ENCODE measurements around the gene RCAN3.

RCAN3 gene

GRCh38 chr1:24580756-24581155, 78.1 kb downstream of the RCAN3 start:
- TF ChIP-seq TEAD4 (IDR thresholded peaks at IDR 0.05) (no peak), NFIC (IDR thresholded peaks at IDR 0.05) (no peak), ZBTB7A (IDR thresholded peaks at IDR 0.05; ENCODE audit: low read depth) (no peak), FOXM1 (IDR thresholded peaks at IDR 0.05; ENCODE audit: borderline replicate concordance, low read depth) (no peak), EGR1 (IDR thresholded peaks at IDR 0.05) (no peak)

GRCh38 chr1:24584171-24584647, 81.6 kb downstream of the RCAN3 start:
- TF ChIP-seq CREB1 (IDR thresholded peaks at IDR 0.05; ENCODE audit: low read depth) = no peak
- TF ChIP-seq YY1 (IDR thresholded peaks at IDR 0.05; ENCODE audit: low read depth) = no peak
- no peak for TF ChIP-seq FOXM1 (IDR thresholded peaks at IDR 0.05; ENCODE audit: borderline replicate concordance, low read depth)
- no peak for TF ChIP-seq MAX (IDR thresholded peaks at IDR 0.05)
- TF ChIP-seq EGR1 (IDR thresholded peaks at IDR 0.05) = no peak
- no peak for TF ChIP-seq USF1 (IDR thresholded peaks at IDR 0.05)
- no peak for TF ChIP-seq RAD21 (IDR thresholded peaks at IDR 0.05; ENCODE audit: low read depth)
- TF ChIP-seq TEAD4 (IDR thresholded peaks at IDR 0.05) = no peak
- no peak for TF ChIP-seq CEBPB (IDR thresholded peaks at IDR 0.05)
- TF ChIP-seq EP300 (IDR thresholded peaks at IDR 0.05; ENCODE audit: borderline replicate concordance) = no peak
- no peak for TF ChIP-seq TAF1 (IDR thresholded peaks at IDR 0.05; ENCODE audit: low read depth)
- no peak for TF ChIP-seq ZBTB7A (IDR thresholded peaks at IDR 0.05; ENCODE audit: low read depth)
- TF ChIP-seq TCF12 (IDR thresholded peaks at IDR 0.05; ENCODE audit: low read depth) = no peak
- TF ChIP-seq REST (IDR thresholded peaks at IDR 0.05; ENCODE audit: low read depth) = no peak
- TF ChIP-seq NFIC (IDR thresholded peaks at IDR 0.05) = no peak

- TF ChIP-seq USF1 (IDR thresholded peaks at IDR 0.05) = no peak
- TF ChIP-seq CEBPB (IDR thresholded peaks at IDR 0.05) = no peak
- TF ChIP-seq NFIC (IDR thresholded peaks at IDR 0.05) = no peak
- TF ChIP-seq REST (IDR thresholded peaks at IDR 0.05; ENCODE audit: low read depth) = no peak
- no peak for TF ChIP-seq MAX (IDR thresholded peaks at IDR 0.05)
- no peak for TF ChIP-seq RAD21 (IDR thresholded peaks at IDR 0.05; ENCODE audit: low read depth)
- TF ChIP-seq TCF12 (IDR thresholded peaks at IDR 0.05; ENCODE audit: low read depth) = no peak
- TF ChIP-seq FOXM1 (IDR thresholded peaks at IDR 0.05; ENCODE audit: borderline replicate concordance, low read depth) = no peak
- no peak for TF ChIP-seq ZBTB7A (IDR thresholded peaks at IDR 0.05; ENCODE audit: low read depth)
- no peak for TF ChIP-seq EP300 (IDR thresholded peaks at IDR 0.05; ENCODE audit: borderline replicate concordance)
- no peak for TF ChIP-seq TEAD4 (IDR thresholded peaks at IDR 0.05)
- TF ChIP-seq TAF1 (IDR thresholded peaks at IDR 0.05; ENCODE audit: low read depth) = no peak
- no peak for TF ChIP-seq EGR1 (IDR thresholded peaks at IDR 0.05)
- no peak for TF ChIP-seq YY1 (IDR thresholded peaks at IDR 0.05; ENCODE audit: low read depth)
- TF ChIP-seq CREB1 (IDR thresholded peaks at IDR 0.05; ENCODE audit: low read depth) = no peak
Measured at GRCh38 chr1:24586119-24586518, 83.5 kb downstream of the RCAN3 start.

- TF ChIP-seq USF1 (IDR thresholded peaks at IDR 0.05) = no peak
- peak; percentile 77 for TF ChIP-seq RAD21 (IDR thresholded peaks at IDR 0.05; ENCODE audit: low read depth)
Measured at GRCh38 chr1:24586970-24587820, 84.6 kb downstream of the RCAN3 start.

- TF ChIP-seq ZBTB7A (IDR thresholded peaks at IDR 0.05; ENCODE audit: low read depth) (no peak), CREB1 (IDR thresholded peaks at IDR 0.05; ENCODE audit: low read depth) (no peak), YY1 (IDR thresholded peaks at IDR 0.05; ENCODE audit: low read depth) (no peak), TCF12 (IDR thresholded peaks at IDR 0.05; ENCODE audit: low read depth) (no peak), EP300 (IDR thresholded peaks at IDR 0.05; ENCODE audit: borderline replicate concordance) (no peak), EGR1 (IDR thresholded peaks at IDR 0.05) (no peak), REST (IDR thresholded peaks at IDR 0.05; ENCODE audit: low read depth) (no peak), RAD21 (IDR thresholded peaks at IDR 0.05; ENCODE audit: low read depth) (no peak), CEBPB (IDR thresholded peaks at IDR 0.05) (no peak), USF1 (IDR thresholded peaks at IDR 0.05) (no peak)
Measured at GRCh38 chr1:24588573-24588972, 85.9 kb downstream of the RCAN3 start.

Measured in Ishikawa (cell line).